Measurements from ENCODE around the gene CCDC13.
"Not testable (repeated sequence)": the region's sequence is repeated elsewhere in the genome, so short reads cannot be mapped to it uniquely, and the experiment has no call there.

The CCDC13 gene

GRCh38 chr3:42772670-42773408 lies at the start of gene CCDC13:
TSS of gene CCDC13 (minus strand) at chr3:42773253. CDS start at chr3:42758345, 14,908 bp downstream.
- H3K27ac Mint-ChIP-seq: peak within 1 kb of the TSS; percentile 94
- no peaks in the 10 kb centered on the region for H3K36me3 Mint-ChIP-seq
- no peaks in the 10 kb centered on the region for H3K27me3 Mint-ChIP-seq
- no peaks in the 10 kb centered on the region for H3K9me3 Mint-ChIP-seq
- DNase-seq (ENCODE audit: low spot score in 2 of 2) (peak; percentile 94 to 96), ATAC-seq (ENCODE audit: low read depth) (peak; percentile 92)
- peaks cover 5% of the 10 kb centered on the region for H3K4me1 Mint-ChIP-seq
- H3K4me3 Mint-ChIP-seq: peak within 1 kb of the TSS; percentile 85

GRCh38 chr3:42822828-42823227 lies 49.8 kb upstream of the CCDC13 start:
- no peaks in the 10 kb centered on the region for H3K36me3 Mint-ChIP-seq
- peaks cover 8% of the 10 kb centered on the region for H3K27me3 Mint-ChIP-seq
- peaks cover 2% of the 10 kb centered on the region for H3K9me3 Mint-ChIP-seq
- H3K27ac Mint-ChIP-seq: no peak overlapping the region
- H3K4me3 Mint-ChIP-seq: no peak overlapping the region
- DNase-seq (ENCODE audit: low spot score in 2 of 2): no peak
- ATAC-seq (ENCODE audit: low read depth): no peak
- H3K4me1 Mint-ChIP-seq: no peaks in the 10 kb centered on the region

- ATAC-seq (ENCODE audit: low read depth) (no peak), DNase-seq (ENCODE audit: low spot score in 2 of 2) (no peak)
- peaks cover 2% of the 10 kb centered on the region for H3K9me3 Mint-ChIP-seq
- no peaks in the 10 kb centered on the region for H3K4me1 Mint-ChIP-seq
- H3K27ac Mint-ChIP-seq: no peak overlapping the region
- no peaks in the 10 kb centered on the region for H3K36me3 Mint-ChIP-seq
- H3K27me3 Mint-ChIP-seq: peaks cover 5% of the 10 kb centered on the region
- no peak overlapping the region for H3K4me3 Mint-ChIP-seq
These were observed 47.6 kb upstream of the CCDC13 start for GRCh38 chr3:42820746-42821051.

- Mint-ChIP-seq H3K27ac (no peak overlapping the region), H3K27me3 (peaks cover 2% of the 10 kb centered on the region), H3K4me1 (no peaks in the 10 kb centered on the region), H3K9me3 (peaks cover 1% of the 10 kb centered on the region), H3K4me3 (no peak overlapping the region), H3K36me3 (no peaks in the 10 kb centered on the region)
- no peak for ATAC-seq (ENCODE audit: low read depth)
- no peak for DNase-seq (ENCODE audit: low spot score in 2 of 2)
These were observed 46.4 kb upstream of the CCDC13 start for GRCh38 chr3:42819351-42819965.

- no peaks in the 10 kb centered on the region for H3K9me3 Mint-ChIP-seq
- H3K27ac Mint-ChIP-seq: no peak overlapping the region
- ATAC-seq (ENCODE audit: low read depth) (no peak), DNase-seq (ENCODE audit: low spot score in 2 of 2) (no peak)
- H3K27me3 Mint-ChIP-seq: no peaks in the 10 kb centered on the region
- no peaks in the 10 kb centered on the region for H3K36me3 Mint-ChIP-seq
- peaks cover 2% of the 10 kb centered on the region for H3K4me1 Mint-ChIP-seq
- H3K4me3 Mint-ChIP-seq: no peak overlapping the region
These were observed 42.8 kb upstream of the CCDC13 start for GRCh38 chr3:42815826-42816225.

- H3K4me3 Mint-ChIP-seq: no peak overlapping the region
- H3K36me3 Mint-ChIP-seq: no peaks in the 10 kb centered on the region
- no peak for DNase-seq (ENCODE audit: low spot score in 2 of 2)
- no peak for ATAC-seq (ENCODE audit: low read depth)
- no peaks in the 10 kb centered on the region for H3K9me3 Mint-ChIP-seq
- H3K27ac Mint-ChIP-seq: no peak overlapping the region
- peaks cover 2% of the 10 kb centered on the region for H3K4me1 Mint-ChIP-seq
- H3K27me3 Mint-ChIP-seq: no peaks in the 10 kb centered on the region
These were observed 42.0 kb upstream of the CCDC13 start for GRCh38 chr3:42814914-42815507.

- no peak for DNase-seq (ENCODE audit: low spot score in 2 of 2)
- no peak overlapping the region for H3K27ac Mint-ChIP-seq
- no peak overlapping the region for H3K4me3 Mint-ChIP-seq
- H3K27me3 Mint-ChIP-seq: no peaks in the 10 kb centered on the region
- H3K36me3 Mint-ChIP-seq: no peaks in the 10 kb centered on the region
- peaks cover 2% of the 10 kb centered on the region for H3K4me1 Mint-ChIP-seq
- no peaks in the 10 kb centered on the region for H3K9me3 Mint-ChIP-seq
- ATAC-seq (ENCODE audit: low read depth): no peak
These were observed 41.2 kb upstream of the CCDC13 start for GRCh38 chr3:42814246-42814645.

- not testable (repeated sequence) for H3K4me1 Mint-ChIP-seq; H3K27ac Mint-ChIP-seq; DNase-seq (ENCODE audit: low spot score in 2 of 2); H3K36me3 Mint-ChIP-seq; H3K27me3 Mint-ChIP-seq; ATAC-seq (ENCODE audit: low read depth); H3K4me3 Mint-ChIP-seq; H3K9me3 Mint-ChIP-seq
These were observed 38.2 kb upstream of the CCDC13 start for GRCh38 chr3:42811118-42811883.

- not testable (repeated sequence) for H3K4me3 Mint-ChIP-seq; H3K36me3 Mint-ChIP-seq; DNase-seq (ENCODE audit: low spot score in 2 of 2); H3K27ac Mint-ChIP-seq; H3K27me3 Mint-ChIP-seq; H3K9me3 Mint-ChIP-seq; H3K4me1 Mint-ChIP-seq; ATAC-seq (ENCODE audit: low read depth)
These were observed 37.7 kb upstream of the CCDC13 start for GRCh38 chr3:42810706-42811105.

- DNase-seq (ENCODE audit: low spot score in 2 of 2) (no peak), ATAC-seq (ENCODE audit: low read depth) (no peak)
- no peak within 1 kb of the TSS for H3K27ac Mint-ChIP-seq
- no peaks in the 10 kb centered on the region for H3K36me3 Mint-ChIP-seq
- H3K4me1 Mint-ChIP-seq: peaks cover 7% of the 10 kb centered on the region
- H3K4me3 Mint-ChIP-seq: no peak within 1 kb of the TSS
- H3K27me3 Mint-ChIP-seq: peaks cover 1% of the 10 kb centered on the region
- H3K9me3 Mint-ChIP-seq: no peaks in the 10 kb centered on the region
These were observed 36.1 kb upstream of the CCDC13 start, which contains the start of gene ACKR2 for GRCh38 chr3:42809202-42809601. TSS of gene ACKR2 (plus strand) at chr3:42809445. CDS start at chr3:42864503, 55,058 bp downstream.

- Mint-ChIP-seq H3K27ac (no peak overlapping the region), H3K27me3 (peaks cover 1% of the 10 kb centered on the region), H3K4me3 (no peak overlapping the region), H3K9me3 (no peaks in the 10 kb centered on the region), H3K36me3 (no peaks in the 10 kb centered on the region), H3K4me1 (peaks cover 18% of the 10 kb centered on the region)
- no peak for ATAC-seq (ENCODE audit: low read depth)
- DNase-seq (ENCODE audit: low spot score in 2 of 2): no peak
These were observed 34.9 kb upstream of the CCDC13 start for GRCh38 chr3:42807929-42808328.

- no peaks in the 10 kb centered on the region for H3K9me3 Mint-ChIP-seq
- ATAC-seq (ENCODE audit: low read depth) (no peak), DNase-seq (ENCODE audit: low spot score in 2 of 2) (no peak)
- H3K27me3 Mint-ChIP-seq: peaks cover 1% of the 10 kb centered on the region
- H3K27ac Mint-ChIP-seq: no peak overlapping the region
- H3K36me3 Mint-ChIP-seq: peaks cover 2% of the 10 kb centered on the region
- peaks cover 27% of the 10 kb centered on the region for H3K4me1 Mint-ChIP-seq
- H3K4me3 Mint-ChIP-seq: peak overlapping the region; percentile 97
These were observed 32.2 kb upstream of the CCDC13 start for GRCh38 chr3:42805141-42805821.

GRCh38 chr3:42804831-42805132 lies 31.7 kb upstream of the CCDC13 start:
- H3K27me3 Mint-ChIP-seq: peaks cover 1% of the 10 kb centered on the region
- no peak for DNase-seq (ENCODE audit: low spot score in 2 of 2)
- H3K4me3 Mint-ChIP-seq: peak overlapping the region; percentile 97
- H3K4me1 Mint-ChIP-seq: peaks cover 28% of the 10 kb centered on the region
- H3K27ac Mint-ChIP-seq: no peak overlapping the region
- no peak for ATAC-seq (ENCODE audit: low read depth)
- no peaks in the 10 kb centered on the region for H3K9me3 Mint-ChIP-seq
- H3K36me3 Mint-ChIP-seq: peaks cover 2% of the 10 kb centered on the region

All from memory B cell (primary cell).